Stimulated activated CD4-positive, alpha-beta T cell treated with anti-CD3 and anti-CD28 coated beads, Interleukin-4, amount 100 ng/mL, for 1 hour (primary cell): Measurements from ENCODE around the gene ISOC2.
A peak's percentile ranks its signal among the peaks of the same experiment; 100 is the strongest.
"Not testable (repeated sequence)": the region's sequence is repeated elsewhere in the genome, so short reads cannot be mapped to it uniquely, and the experiment has no call there.

Experiments
- DNase-seq: peaks from one replicate; pipeline ENCODE4 v3.0.0-alpha.2; 2020

ISOC2 gene

GRCh38 chr19:55456347-55456746 is 5.1 kb downstream of the ISOC2 start:
- no peak for DNase-seq

- no peak for DNase-seq
These were observed 5.7 kb downstream of the ISOC2 start for GRCh38 chr19:55455576-55456235.

GRCh38 chr19:55454787-55455243 is 6.6 kb downstream of the ISOC2 start:
- peak; percentile 58 for DNase-seq

GRCh38 chr19:55453511-55454260 is 7.8 kb downstream of the ISOC2 start:
- no peak for DNase-seq

- peak; percentile 33 for DNase-seq
These were observed 8.6 kb downstream of the ISOC2 start for GRCh38 chr19:55452749-55453346.

- DNase-seq = no peak
These were observed 9.3 kb downstream of the ISOC2 start for GRCh38 chr19:55451965-55452748.

- DNase-seq = peak; percentile 26
These were observed 10.1 kb downstream of the ISOC2 start for GRCh38 chr19:55451163-55451964.

GRCh38 chr19:55449469-55449868 is 12.0 kb downstream of the ISOC2 start:
- DNase-seq = no peak

- DNase-seq = not testable (repeated sequence)
These were observed 13.3 kb downstream of the ISOC2 start for GRCh38 chr19:55448175-55448490.

- DNase-seq = no peak
These were observed 13.8 kb downstream of the ISOC2 start for GRCh38 chr19:55447421-55448174.

GRCh38 chr19:55446060-55446459 is 15.4 kb downstream of the ISOC2 start:
- no peak for DNase-seq

GRCh38 chr19:55444646-55445045 is 16.8 kb downstream of the ISOC2 start:
- no peak for DNase-seq

- DNase-seq = no peak
These were observed 17.5 kb downstream of the ISOC2 start for GRCh38 chr19:55443824-55444480.

- DNase-seq = no peak
These were observed 18.2 kb downstream of the ISOC2 start, which contains the start of gene SHISA7 for GRCh38 chr19:55443045-55443823. TSS of gene SHISA7 (minus strand) at chr19:55443300. CDS start at chr19:55442863, 437 bp downstream.

- DNase-seq = no peak
These were observed 19.0 kb downstream of the ISOC2 start for GRCh38 chr19:55442372-55442961.

- no peak for DNase-seq
These were observed 19.6 kb downstream of the ISOC2 start for GRCh38 chr19:55441692-55442321.

GRCh38 chr19:55441319-55441691 is 20.1 kb downstream of the ISOC2 start:
- DNase-seq = no peak

- DNase-seq = no peak
These were observed 20.9 kb downstream of the ISOC2 start for GRCh38 chr19:55440411-55441105.

- DNase-seq = no peak
These were observed 22.4 kb downstream of the ISOC2 start for GRCh38 chr19:55439052-55439451.
